Measurements from ENCODE around the gene VIPAS39. TPM values are rescaled to one million over a fixed set of nuclear protein-coding genes. Genes with fewer than 3 reads are reported as not detected.

VIPAS39 gene
- total RNA-seq, 3 donors from 2014 or later, result 17.8 to 23.1 (median 18.0) TPM

DNA sequence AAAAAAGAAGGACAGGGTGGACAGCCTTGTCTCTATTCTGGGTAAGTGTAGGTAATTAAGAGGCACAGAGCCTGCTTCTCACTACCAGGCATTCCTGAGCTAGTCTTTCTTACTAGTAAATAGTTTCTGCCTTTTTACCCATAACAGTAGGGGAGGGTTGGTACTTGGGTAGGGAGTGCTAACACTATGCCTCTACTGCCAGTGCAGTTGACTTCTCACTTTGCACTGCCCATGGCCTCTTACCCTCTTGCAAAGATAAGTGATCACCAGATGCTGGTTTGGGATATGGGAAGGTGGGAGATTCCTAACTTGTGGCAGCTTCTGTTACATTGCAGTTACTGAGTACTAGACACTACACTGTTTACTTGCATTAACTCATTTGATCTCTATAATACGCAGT lies 12.1 kb upstream of the VIPAS39 start:
- DNase-seq, result no peak
- Histone ChIP-seq H3K9me3 (no peaks in the 10 kb centered on the region), H3K4me3 (no peak overlapping the region), H3K4me1 (ENCODE audit: low read depth) (peaks cover 9% of the 10 kb centered on the region), H3K36me3 (ENCODE audit: low read depth) (peaks cover 23% of the 10 kb centered on the region)
- no peak for ATAC-seq
- intact Hi-C loops (cut with DNase I, micrococcal nuclease), result no loop called here
- TF ChIP-seq, protein P1, sequence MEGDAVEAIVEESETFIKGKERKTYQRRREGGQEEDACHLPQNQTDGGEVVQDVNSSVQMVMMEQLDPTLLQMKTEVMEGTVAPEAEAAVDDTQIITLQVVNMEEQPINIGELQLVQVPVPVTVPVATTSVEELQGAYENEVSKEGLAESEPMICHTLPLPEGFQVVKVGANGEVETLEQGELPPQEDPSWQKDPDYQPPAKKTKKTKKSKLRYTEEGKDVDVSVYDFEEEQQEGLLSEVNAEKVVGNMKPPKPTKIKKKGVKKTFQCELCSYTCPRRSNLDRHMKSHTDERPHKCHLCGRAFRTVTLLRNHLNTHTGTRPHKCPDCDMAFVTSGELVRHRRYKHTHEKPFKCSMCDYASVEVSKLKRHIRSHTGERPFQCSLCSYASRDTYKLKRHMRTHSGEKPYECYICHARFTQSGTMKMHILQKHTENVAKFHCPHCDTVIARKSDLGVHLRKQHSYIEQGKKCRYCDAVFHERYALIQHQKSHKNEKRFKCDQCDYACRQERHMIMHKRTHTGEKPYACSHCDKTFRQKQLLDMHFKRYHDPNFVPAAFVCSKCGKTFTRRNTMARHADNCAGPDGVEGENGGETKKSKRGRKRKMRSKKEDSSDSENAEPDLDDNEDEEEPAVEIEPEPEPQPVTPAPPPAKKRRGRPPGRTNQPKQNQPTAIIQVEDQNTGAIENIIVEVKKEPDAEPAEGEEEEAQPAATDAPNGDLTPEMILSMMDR (IDR thresholded peaks at IDR 0.05), result no peak

DNA sequence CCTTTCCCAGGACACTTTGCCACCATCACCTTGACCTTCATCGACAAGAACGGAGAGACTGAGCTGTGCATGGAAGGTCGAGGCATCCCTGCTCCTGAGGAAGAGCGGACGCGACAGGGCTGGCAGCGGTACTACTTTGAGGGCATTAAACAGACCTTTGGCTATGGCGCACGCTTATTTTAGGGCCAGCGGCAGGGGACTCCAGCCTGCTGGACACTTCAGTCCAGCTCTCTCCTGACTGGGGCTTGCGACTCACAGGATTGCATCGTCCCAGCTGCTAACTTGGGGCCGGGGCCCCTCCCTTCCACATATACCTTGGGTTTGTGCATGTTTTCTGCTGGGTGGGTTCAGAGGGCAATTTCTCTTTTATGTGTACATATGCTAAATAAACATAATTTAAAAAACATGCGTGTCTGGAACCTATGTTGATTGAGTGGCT lies 11.7 kb upstream of the VIPAS39 start:
- intact Hi-C loops (cut with DNase I, micrococcal nuclease), result no loop called here
- Histone ChIP-seq H3K9me3 (no peaks in the 10 kb centered on the region), H3K4me3 (no peak overlapping the region), H3K4me1 (ENCODE audit: low read depth) (peaks cover 9% of the 10 kb centered on the region), H3K36me3 (ENCODE audit: low read depth) (peaks cover 23% of the 10 kb centered on the region)
- TF ChIP-seq, protein P1 (IDR thresholded peaks at IDR 0.05), result no peak
- DNase-seq (peak in 1 of 3 donors; percentile 14), ATAC-seq (peak; percentile 3)

DNA sequence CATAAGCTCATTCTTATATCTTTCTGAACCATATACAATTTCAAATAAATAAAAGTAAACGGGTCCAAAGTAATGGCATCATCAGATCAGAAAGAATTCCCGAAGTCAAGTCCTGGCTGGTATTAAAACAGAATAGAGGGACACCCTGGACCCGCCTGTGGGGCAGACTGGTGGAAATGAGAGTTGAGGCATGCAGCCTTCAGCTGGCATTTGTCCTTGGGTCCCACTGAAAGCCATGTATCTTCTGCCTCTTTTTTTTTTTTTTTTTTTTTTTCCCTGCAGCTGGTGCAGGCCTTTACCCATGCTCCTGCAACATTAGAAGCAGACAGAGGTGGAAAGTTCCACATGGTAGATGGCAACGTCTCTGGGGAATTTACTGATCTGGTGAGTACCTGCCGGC lies 10.4 kb upstream of the VIPAS39 start:
- TF ChIP-seq, protein P1 (IDR thresholded peaks at IDR 0.05), result no peak
- no peak for ATAC-seq
- intact Hi-C loops (cut with DNase I, micrococcal nuclease), result no loop called here
- no peak for DNase-seq
- Histone ChIP-seq H3K4me3 (no peak overlapping the region), H3K36me3 (ENCODE audit: low read depth) (peaks cover 24% of the 10 kb centered on the region), H3K4me1 (ENCODE audit: low read depth) (peaks cover 9% of the 10 kb centered on the region), H3K9me3 (no peaks in the 10 kb centered on the region)

DNA sequence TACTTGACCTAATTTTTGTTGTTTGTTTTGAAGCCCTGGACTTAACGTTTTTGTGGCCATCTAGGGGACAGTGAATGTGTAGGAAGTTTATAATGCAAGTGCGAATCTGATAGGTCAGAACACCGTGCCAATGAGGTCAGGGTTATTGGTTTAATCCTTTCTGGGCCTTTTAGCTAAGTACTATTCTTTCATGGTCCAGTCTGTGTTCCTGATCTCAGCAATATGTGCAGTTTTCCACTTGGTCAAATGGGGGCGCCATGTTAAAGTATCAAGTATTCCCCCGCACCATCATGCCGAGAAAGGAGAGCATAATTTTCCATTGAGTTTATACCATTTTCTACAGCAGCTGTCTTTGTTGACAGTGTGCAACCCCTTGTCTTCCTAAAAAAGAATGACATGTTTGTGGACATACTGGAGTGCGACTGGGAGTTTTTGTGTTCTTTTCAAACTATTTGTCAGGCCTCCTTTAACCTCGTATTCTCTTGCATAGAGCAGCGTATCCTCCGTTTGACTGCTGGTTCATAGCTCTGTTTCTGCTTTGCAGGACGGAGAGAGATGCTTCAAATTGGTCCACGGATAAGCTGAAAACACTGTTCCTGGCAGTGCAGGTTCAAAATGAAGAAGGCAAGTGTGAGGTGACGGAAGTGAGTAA lies 1.8 kb upstream of the VIPAS39 start:
- ATAC-seq (no peak), DNase-seq (peak in 1 of 3 donors; percentile 90)
- no peaks in the 10 kb centered on the region for H3K9me3 ChIP-seq
- TF ChIP-seq, protein P1 (IDR thresholded peaks at IDR 0.05), result peak; percentile 13
- intact Hi-C loops (cut with DNase I, micrococcal nuclease), result no loop called here
- peaks cover 7% of the 10 kb centered on the region for H3K36me3 ChIP-seq (ENCODE audit: low read depth)
- H3K4me1 ChIP-seq (ENCODE audit: low read depth), result peaks cover 16% of the 10 kb centered on the region
- peak overlapping the region; percentile 94 for H3K4me3 ChIP-seq

DNA sequence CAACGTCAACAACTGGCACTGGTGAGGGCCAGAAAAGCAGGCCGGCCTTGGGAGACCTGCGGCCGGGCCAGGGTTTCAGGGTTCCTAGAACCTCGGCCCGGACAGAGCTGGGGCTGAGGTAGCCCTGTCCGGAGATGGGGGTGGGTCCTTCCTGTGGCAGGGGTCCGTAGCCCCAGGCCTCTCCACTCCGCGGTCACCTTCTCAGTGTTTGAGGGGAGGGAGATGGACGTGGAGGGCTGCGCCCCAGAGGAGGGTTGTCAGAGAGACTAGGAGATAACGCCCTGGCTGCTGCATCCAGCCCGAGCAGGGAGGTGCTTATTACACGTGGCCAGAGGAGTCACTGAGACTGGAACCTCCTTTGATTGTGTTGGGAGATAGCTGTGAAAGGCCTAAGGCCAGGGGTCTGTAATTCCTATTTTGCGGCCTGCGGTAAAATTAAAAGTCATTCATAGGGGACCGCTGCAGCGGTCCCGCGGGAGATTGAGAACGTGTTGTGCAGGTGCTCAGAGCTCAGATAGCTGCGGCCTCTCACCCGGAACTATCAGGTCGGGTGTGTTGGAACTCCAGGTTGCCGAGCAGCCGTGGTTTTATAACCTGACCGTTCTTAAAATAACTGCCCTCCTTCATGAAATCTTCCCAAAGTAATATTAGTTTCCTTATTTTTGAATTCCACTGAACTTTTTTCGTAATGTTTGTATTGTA lies 999 bp upstream of the VIPAS39 start:
- Histone ChIP-seq H3K4me3 (peak overlapping the region; percentile 94), H3K4me1 (ENCODE audit: low read depth) (peaks cover 16% of the 10 kb centered on the region), H3K36me3 (ENCODE audit: low read depth) (peaks cover 7% of the 10 kb centered on the region), H3K9me3 (no peaks in the 10 kb centered on the region)
- intact Hi-C loops (cut with DNase I, micrococcal nuclease), result no loop called here
- DNase-seq, result peak; percentile 57 to 65 (median 59)
- TF ChIP-seq, protein P1 (IDR thresholded peaks at IDR 0.05), result no peak
- peak; percentile 43 for ATAC-seq
